ENCODE measurements around the gene TAS1R3. TPM values are rescaled to one million over a fixed set of nuclear protein-coding genes. Genes with fewer than 3 reads are reported as not detected.

TAS1R3 gene
- total RNA-seq, 1 donor from 2014 or later, result 0.65 TPM

DNA sequence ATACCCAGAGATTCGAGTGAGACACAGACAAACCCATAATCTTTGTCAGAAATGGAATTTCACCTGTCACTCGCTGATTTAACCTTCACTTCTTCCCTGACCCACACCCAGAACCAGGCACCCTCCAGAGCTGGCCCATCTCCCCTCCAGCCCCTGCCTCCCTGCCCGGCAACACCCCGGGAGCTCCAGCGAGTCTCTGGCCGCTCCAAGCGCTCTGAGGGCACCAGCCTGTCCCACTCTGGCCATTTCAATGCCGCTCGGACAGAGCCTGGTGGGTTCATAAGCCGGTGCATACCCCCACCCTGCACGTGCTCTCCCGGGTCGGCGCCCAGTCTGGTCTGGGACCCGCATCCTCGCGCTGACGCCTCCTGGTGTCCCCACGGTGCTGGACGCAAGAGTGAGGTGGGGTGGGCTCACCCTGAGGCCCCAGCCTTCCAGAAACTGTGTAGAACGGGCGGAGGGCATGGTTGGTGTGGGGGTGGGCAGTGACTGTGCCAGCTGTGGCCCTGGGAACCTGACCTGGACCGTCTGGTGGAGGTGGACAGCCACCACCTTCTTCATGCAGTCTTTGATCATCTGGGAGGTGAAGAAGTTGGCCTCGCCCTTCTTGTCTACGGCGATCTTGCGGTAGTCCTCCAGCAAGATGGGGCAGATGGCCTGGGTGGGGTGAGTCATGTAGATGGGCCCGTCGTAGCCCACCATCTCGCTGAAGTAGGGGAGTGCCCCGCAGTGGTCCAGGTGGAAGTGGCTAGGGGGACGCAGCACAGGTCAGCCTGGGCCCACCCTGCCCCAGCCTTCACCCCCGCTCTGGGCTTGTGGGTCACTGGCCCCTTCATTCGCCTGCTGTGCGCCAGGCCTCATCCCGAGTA is 12.1 kb upstream of the TAS1R3 start:
- Histone ChIP-seq H3K4me3 (no peak overlapping the region), H3K4me1 (peaks cover 34% of the 10 kb centered on the region), H3K36me3 (peaks cover 61% of the 10 kb centered on the region), H3K27ac (peak overlapping the region; percentile 73), H3K9me3 (no peaks in the 10 kb centered on the region), H3K27me3 (ENCODE audit: low read depth) (no peaks in the 10 kb centered on the region)
- intact Hi-C loops (cut with DNase I), result no loop called here
- DNase-seq (no peak), ATAC-seq (no peak)
- no peak for TF ChIP-seq CTCF (IDR thresholded peaks at IDR 0.05)

DNA sequence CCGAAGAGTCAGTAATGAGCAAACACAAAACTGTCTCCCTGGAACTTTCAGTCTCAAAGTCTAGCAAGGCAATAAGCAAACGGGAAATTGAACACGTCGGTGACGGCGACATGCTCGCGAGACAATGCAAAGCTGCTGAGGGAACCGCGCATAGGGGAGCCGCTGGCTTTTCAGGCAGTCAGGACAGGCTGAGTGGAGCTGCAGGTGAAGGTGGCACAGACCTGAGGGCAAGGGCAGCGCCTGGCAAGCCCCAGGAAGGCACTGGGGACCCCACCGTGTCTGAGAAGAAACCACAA is 11.5 kb upstream of the TAS1R3 start:
- Histone ChIP-seq H3K9me3 (no peaks in the 10 kb centered on the region), H3K4me3 (no peak overlapping the region), H3K27ac (no peak overlapping the region), H3K4me1 (peaks cover 34% of the 10 kb centered on the region), H3K36me3 (peaks cover 55% of the 10 kb centered on the region), H3K27me3 (ENCODE audit: low read depth) (no peaks in the 10 kb centered on the region)
- DNase-seq (no peak), ATAC-seq (no peak)
- no peak for TF ChIP-seq CTCF (IDR thresholded peaks at IDR 0.05)
- intact Hi-C loops (cut with DNase I), result no loop called here

- DNase-seq (no peak), ATAC-seq (no peak)
- Histone ChIP-seq H3K27ac (no peak overlapping the region), H3K4me3 (no peak overlapping the region), H3K27me3 (ENCODE audit: low read depth) (no peaks in the 10 kb centered on the region), H3K4me1 (peaks cover 43% of the 10 kb centered on the region), H3K36me3 (peaks cover 47% of the 10 kb centered on the region), H3K9me3 (no peaks in the 10 kb centered on the region)
- no peak for TF ChIP-seq CTCF (IDR thresholded peaks at IDR 0.05)
- intact Hi-C loops (cut with DNase I), result no loop called here
Observed at GRCh38 chr1:1320666-1321448, 10.2 kb upstream of the TAS1R3 start.

GRCh38 chr1:1321477-1321876 is 9.6 kb upstream of the TAS1R3 start:
- no peak overlapping the region for H3K4me3 ChIP-seq
- no peak for TF ChIP-seq CTCF (IDR thresholded peaks at IDR 0.05)
- DNase-seq (no peak), ATAC-seq (no peak)
- no peak overlapping the region for H3K27ac ChIP-seq
- H3K36me3 ChIP-seq, result peaks cover 46% of the 10 kb centered on the region
- H3K9me3 ChIP-seq, result no peaks in the 10 kb centered on the region
- intact Hi-C loops (cut with DNase I), result no loop called here
- peaks cover 49% of the 10 kb centered on the region for H3K4me1 ChIP-seq
- H3K27me3 ChIP-seq (ENCODE audit: low read depth), result no peaks in the 10 kb centered on the region

- no peaks in the 10 kb centered on the region for H3K9me3 ChIP-seq
- DNase-seq (no peak), ATAC-seq (no peak)
- no peak overlapping the region for H3K27ac ChIP-seq
- no peak overlapping the region for H3K4me3 ChIP-seq
- intact Hi-C loops (cut with DNase I), result no loop called here
- no peak for TF ChIP-seq CTCF (IDR thresholded peaks at IDR 0.05)
- H3K36me3 ChIP-seq, result peaks cover 48% of the 10 kb centered on the region
- H3K27me3 ChIP-seq (ENCODE audit: low read depth), result no peaks in the 10 kb centered on the region
- H3K4me1 ChIP-seq, result peaks cover 53% of the 10 kb centered on the region
Observed at GRCh38 chr1:1322418-1322817, 8.7 kb upstream of the TAS1R3 start.
